ENCODE data around the gene SLC35F3.

SLC35F3 gene

GRCh38 chr1:234288946-234289345 lies 384.5 kb downstream of the SLC35F3 start:
- TF ChIP-seq REST (IDR thresholded peaks at IDR 0.05; ENCODE audit: insufficient read depth in 1 of 2, low read depth in 2 of 2, low read length in 2 of 2) (no peak), TAF1 (IDR thresholded peaks at IDR 0.05; ENCODE audit: borderline replicate concordance, insufficient read depth, low read length) (no peak), SIN3A (IDR thresholded peaks at IDR 0.05; ENCODE audit: borderline replicate concordance, insufficient read depth, low read length) (no peak), POLR2AphosphoS5 (IDR thresholded peaks at IDR 0.05; ENCODE audit: low read depth, low read length) (no peak), FOXP2 (optimal IDR thresholded peaks at IDR 0.05; ENCODE audit: borderline replicate concordance, extremely low read depth, extremely low read length, insufficient read depth) (no peak)

- no peak for TF ChIP-seq REST (IDR thresholded peaks at IDR 0.05; ENCODE audit: insufficient read depth in 1 of 2, low read depth in 2 of 2, low read length in 2 of 2)
- no peak for TF ChIP-seq SIN3A (IDR thresholded peaks at IDR 0.05; ENCODE audit: borderline replicate concordance, insufficient read depth, low read length)
- TF ChIP-seq TAF1 (IDR thresholded peaks at IDR 0.05; ENCODE audit: borderline replicate concordance, insufficient read depth, low read length): no peak
- TF ChIP-seq POLR2AphosphoS5 (IDR thresholded peaks at IDR 0.05; ENCODE audit: low read depth, low read length): no peak
- no peak for TF ChIP-seq FOXP2 (optimal IDR thresholded peaks at IDR 0.05; ENCODE audit: borderline replicate concordance, extremely low read depth, extremely low read length, insufficient read depth)
Observed at GRCh38 chr1:234289538-234290305, 385.2 kb downstream of the SLC35F3 start.

GRCh38 chr1:234292011-234292410 lies 387.5 kb downstream of the SLC35F3 start:
- TF ChIP-seq TAF1 (IDR thresholded peaks at IDR 0.05; ENCODE audit: borderline replicate concordance, insufficient read depth, low read length) (no peak), POLR2AphosphoS5 (IDR thresholded peaks at IDR 0.05; ENCODE audit: low read depth, low read length) (no peak), REST (IDR thresholded peaks at IDR 0.05; ENCODE audit: insufficient read depth in 1 of 2, low read depth in 2 of 2, low read length in 2 of 2) (no peak), SIN3A (IDR thresholded peaks at IDR 0.05; ENCODE audit: borderline replicate concordance, insufficient read depth, low read length) (no peak)

- TF ChIP-seq TAF1 (IDR thresholded peaks at IDR 0.05; ENCODE audit: borderline replicate concordance, insufficient read depth, low read length): no peak
- TF ChIP-seq POLR2AphosphoS5 (IDR thresholded peaks at IDR 0.05; ENCODE audit: low read depth, low read length): no peak
- no peak for TF ChIP-seq FOXP2 (optimal IDR thresholded peaks at IDR 0.05; ENCODE audit: borderline replicate concordance, extremely low read depth, extremely low read length, insufficient read depth)
- TF ChIP-seq SIN3A (IDR thresholded peaks at IDR 0.05; ENCODE audit: borderline replicate concordance, insufficient read depth, low read length): no peak
- TF ChIP-seq REST (IDR thresholded peaks at IDR 0.05; ENCODE audit: insufficient read depth in 1 of 2, low read depth in 2 of 2, low read length in 2 of 2): no peak
Observed at GRCh38 chr1:234292548-234292947, 388.1 kb downstream of the SLC35F3 start.

Measured in PFSK-1 (cell line).